HepG2 (cell line): ENCODE data around the gene PLAGL2. TPM values are rescaled to one million over a fixed set of nuclear protein-coding genes. Genes with fewer than 3 reads are reported as not detected.

Experiments used
- ATM ChIP-seq: fragments of 450-650 bp; IDR thresholded peaks from 2 replicates; pipeline ENCODE4 v1.7.1; 2017; ENCODE audit warnings: mild to moderate bottlenecking, borderline replicate concordance
- BHLHE40 ChIP-seq: IDR thresholded peaks from 2 replicates; pipeline ENCODE4 v1.6.1; 2011; ENCODE audit warnings: low read length, improper control_type of control experiment
- EEA1 ChIP-seq: sonication (generic); formaldehyde crosslinking; IDR thresholded peaks from 2 replicates; pipeline ENCODE4 v1.5.1; 2020; ENCODE audit warnings: mild to moderate bottlenecking, missing genetic modification reagents, borderline replicate concordance
- GATA4 ChIP-seq: sonication (generic); IDR thresholded peaks from 2 replicates; pipeline ENCODE4 v1.6.1; 2016; ENCODE audit warnings: antibody characterized with exemption, low read depth, borderline replicate concordance
- ZNF530 ChIP-seq: sonication (generic); formaldehyde crosslinking; IDR thresholded peaks from 2 replicates; pipeline ENCODE4 v1.5.0; 2020; ENCODE audit warnings: low read depth, mild to moderate bottlenecking, missing genetic modification reagents
- ZNF577 ChIP-seq: sonication (generic); formaldehyde crosslinking; IDR thresholded peaks from 2 replicates; pipeline ENCODE4 v1.4.0; 2020; ENCODE audit warnings: mild to moderate bottlenecking, low read depth, missing genetic modification reagents, borderline replicate concordance
- polyA plus RNA-seq, 8 experiments: library from polyadenylated mRNA; depleted of rRNA in 3 of 8; stranded (reverse) in 7 of 8; unstranded in 1 of 8; fragments of >200 nt; fragmentation: Illumina TruSeq in 4 of 8; extraction: Trizol in 4 of 8; gene quantifications; 2 replicates each; pipeline versions ENCODE4 v1.2.1 to v1.2.3, GENCODE V29; 2011 to 2016; ENCODE audit warnings: low read depth in 4 of 8, missing spikeins in 1 of 8, mixed read lengths in 1 of 8; ENCODE audit not compliant: insufficient read depth in 1 of 8
- total RNA-seq, 5 experiments: library from RNA; depleted of rRNA; stranded (reverse); fragments of >200 nt; fragmentation: Illumina TruSeq; extraction: Trizol; gene quantifications; 2 replicates each; pipeline ENCODE4 v1.2.3, GENCODE V29; 2016; ENCODE audit warnings: low read depth in 1 of 5
- TF ChIP-seq, protein P1 (sequence below): sonication (generic); formaldehyde crosslinking; IDR thresholded peaks from 2 replicates; pipeline ENCODE4 v1.5.0; 2020; ENCODE audit warnings: mild to moderate bottlenecking, missing genetic modification reagents, borderline replicate concordance
- TF ChIP-seq, protein P2 (sequence below): sonication (generic); formaldehyde crosslinking; IDR thresholded peaks from 2 replicates; pipeline ENCODE4 v1.5.0; 2020; ENCODE audit warnings: missing genetic modification reagents

PLAGL2 gene
- total and polyA plus RNA-seq, 2 of the 13 experiments (the other 11 are each of a cell fraction or from before 2014, with no cell fraction given), result 15.2 to 15.3 TPM

DNA sequence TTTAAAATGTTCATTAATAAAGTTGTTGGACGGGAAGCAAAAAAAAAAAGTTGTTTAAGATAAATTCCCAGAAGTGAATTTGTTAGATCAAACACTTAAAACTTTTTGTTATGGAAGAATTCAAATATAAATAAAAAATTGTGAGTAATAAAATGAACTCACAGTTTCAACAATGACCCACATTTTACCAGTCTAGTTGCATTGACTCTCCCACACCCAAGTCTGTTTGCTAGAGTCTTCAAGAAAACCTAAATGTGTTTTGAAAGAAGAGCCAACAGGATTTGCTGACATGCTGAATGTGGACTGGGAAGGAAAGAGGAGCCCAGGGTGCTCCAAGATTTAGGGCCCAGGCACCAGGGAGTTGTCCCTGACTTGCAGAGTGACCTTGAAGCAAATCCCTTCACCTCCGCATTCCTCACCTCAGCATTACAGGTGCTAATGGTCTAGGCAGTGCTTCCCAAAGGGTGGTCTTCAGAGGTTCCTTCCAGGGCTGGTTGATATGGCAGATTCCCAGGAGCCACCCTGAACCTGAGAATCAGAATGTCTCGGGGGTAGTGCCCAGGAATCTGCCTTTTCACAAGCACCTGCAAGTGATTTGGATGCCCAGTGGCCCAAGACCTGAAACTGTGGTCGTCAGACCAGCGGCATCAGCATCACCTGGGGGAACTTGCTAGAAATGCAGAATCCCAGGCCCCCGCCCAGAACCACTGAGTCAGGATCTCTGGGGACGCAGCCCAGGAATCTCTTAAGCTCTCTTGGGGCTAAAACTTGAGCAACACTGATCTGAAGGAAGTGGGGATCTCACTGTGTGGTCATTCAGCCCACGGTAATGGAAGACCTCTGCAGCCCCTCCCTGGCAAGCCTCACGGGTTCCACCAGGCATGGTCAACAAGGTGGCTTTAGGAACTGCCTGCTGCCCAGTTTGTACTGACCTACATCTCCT, 31.2 kb upstream of the PLAGL2 start (continued):
- no peak for TF ChIP-seq ZNF577 (CRISPR knock-in tag)
- no peak for TF ChIP-seq EEA1
- TF ChIP-seq, protein P1, sequence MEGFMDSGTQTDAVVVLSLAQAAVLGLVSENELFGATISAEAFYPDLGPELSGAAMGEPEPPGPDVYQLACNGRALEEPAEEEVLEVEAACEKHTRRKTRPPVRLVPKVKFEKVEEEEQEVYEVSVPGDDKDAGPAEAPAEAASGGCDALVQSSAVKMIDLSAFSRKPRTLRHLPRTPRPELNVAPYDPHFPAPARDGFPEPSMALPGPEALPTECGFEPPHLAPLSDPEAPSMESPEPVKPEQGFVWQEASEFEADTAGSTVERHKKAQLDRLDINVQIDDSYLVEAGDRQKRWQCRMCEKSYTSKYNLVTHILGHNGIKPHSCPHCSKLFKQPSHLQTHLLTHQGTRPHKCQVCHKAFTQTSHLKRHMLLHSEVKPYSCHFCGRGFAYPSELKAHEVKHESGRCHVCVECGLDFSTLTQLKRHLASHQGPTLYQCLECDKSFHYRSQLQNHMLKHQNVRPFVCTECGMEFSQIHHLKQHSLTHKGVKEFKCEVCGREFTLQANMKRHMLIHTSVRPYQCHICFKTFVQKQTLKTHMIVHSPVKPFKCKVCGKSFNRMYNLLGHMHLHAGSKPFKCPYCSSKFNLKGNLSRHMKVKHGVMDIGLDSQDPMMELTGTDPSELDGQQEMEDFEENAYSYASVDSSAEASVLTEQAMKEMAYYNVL, result no peak
- no peak for TF ChIP-seq BHLHE40
- TF ChIP-seq GATA4, result no peak
- TF ChIP-seq, protein P2, sequence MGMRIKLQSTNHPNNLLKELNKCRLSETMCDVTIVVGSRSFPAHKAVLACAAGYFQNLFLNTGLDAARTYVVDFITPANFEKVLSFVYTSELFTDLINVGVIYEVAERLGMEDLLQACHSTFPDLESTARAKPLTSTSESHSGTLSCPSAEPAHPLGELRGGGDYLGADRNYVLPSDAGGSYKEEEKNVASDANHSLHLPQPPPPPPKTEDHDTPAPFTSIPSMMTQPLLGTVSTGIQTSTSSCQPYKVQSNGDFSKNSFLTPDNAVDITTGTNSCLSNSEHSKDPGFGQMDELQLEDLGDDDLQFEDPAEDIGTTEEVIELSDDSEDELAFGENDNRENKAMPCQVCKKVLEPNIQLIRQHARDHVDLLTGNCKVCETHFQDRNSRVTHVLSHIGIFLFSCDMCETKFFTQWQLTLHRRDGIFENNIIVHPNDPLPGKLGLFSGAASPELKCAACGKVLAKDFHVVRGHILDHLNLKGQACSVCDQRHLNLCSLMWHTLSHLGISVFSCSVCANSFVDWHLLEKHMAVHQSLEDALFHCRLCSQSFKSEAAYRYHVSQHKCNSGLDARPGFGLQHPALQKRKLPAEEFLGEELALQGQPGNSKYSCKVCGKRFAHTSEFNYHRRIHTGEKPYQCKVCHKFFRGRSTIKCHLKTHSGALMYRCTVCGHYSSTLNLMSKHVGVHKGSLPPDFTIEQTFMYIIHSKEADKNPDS (CRISPR knock-in tag), result no peak
- no peak for TF ChIP-seq ATM
- TF ChIP-seq ZNF530 (CRISPR knock-in tag), result no peak
